GM10248 (cell line): Measurements from ENCODE around the gene WNT6.

Experiments
- CTCF ChIA-PET: fragments of 300-600 bp; sonication (Branson Sonifier 250); formaldehyde crosslinking; extraction: SDS; loops from one replicate; lab custom pipeline; 2021; ENCODE audit warnings: antibody characterized with exemption; lab: Yijun Ruan, JAX
- POLR2A ChIA-PET: fragments of 350-650 bp; sonication (Branson Sonifier 250); formaldehyde crosslinking; extraction: SDS; loops from one replicate; lab custom pipeline; 2020; ENCODE audit warnings: antibody characterized with exemption; lab: Yijun Ruan, JAX
- DNase-seq: peaks from one replicate; pipeline ENCODE4 v3.0.0; 2012; ENCODE audit errors: extremely low spot score
- CTCF ChIP-seq: IDR thresholded peaks from 2 replicates; pipeline ENCODE4 v1.5.1; 2012; ENCODE audit warnings: mild to moderate bottlenecking, low read depth; ENCODE audit errors: extremely low read depth, missing control alignments, control extremely low read depth

Gene WNT6

DNA sequence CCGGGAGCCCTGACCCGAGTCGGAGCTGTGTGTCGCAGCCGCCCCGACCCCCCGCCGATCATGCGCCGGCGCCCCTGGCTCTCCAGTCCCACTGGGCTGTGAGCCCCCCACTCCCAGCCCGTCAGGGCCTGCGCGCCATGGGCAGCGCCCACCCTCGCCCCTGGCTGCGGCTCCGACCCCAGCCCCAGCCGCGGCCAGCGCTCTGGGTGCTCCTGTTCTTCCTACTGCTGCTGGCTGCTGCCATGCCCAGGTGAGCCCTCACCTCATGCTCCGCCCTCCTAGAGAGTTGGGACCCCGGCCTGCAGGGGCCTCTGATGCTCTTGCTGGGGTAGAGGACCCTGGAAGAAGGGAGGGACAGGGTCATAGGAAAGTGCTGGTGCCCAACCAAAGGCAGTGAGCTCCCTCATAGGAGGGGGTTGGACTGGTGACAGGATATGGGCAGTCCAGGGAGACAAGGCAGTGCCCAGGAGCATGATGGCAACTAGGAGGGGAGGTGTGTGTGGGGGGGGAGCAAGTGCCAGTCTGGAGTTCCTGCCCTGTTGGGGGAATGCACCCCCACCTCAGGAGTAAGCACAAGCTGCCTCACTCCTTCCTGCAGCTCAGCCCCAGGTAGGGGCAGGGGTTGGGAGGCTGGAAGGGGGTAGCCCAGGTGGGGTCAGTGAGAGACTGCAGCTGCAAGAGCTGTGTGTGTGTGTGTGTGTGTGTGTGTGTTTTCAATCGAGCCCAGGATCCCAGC, 21.4 kb downstream of the WNT6 start:
- POLR2A ChIA-PET = interaction anchor here (0.6 to 2.8 kb wide), 3 partner anchors 10 to 549 kb away, joined by 6 to 16 read pairs (median 7); no protein-coding TSS in a partner anchor
- no peak for TF ChIP-seq CTCF
- CTCF ChIA-PET = interaction anchor here (0.7 to 23.0 kb wide), 7 partner anchors 11 to 484 kb away, joined by 3 to 916 read pairs (median 3); no protein-coding TSS in a partner anchor
- DNase-seq = no peak

DNA sequence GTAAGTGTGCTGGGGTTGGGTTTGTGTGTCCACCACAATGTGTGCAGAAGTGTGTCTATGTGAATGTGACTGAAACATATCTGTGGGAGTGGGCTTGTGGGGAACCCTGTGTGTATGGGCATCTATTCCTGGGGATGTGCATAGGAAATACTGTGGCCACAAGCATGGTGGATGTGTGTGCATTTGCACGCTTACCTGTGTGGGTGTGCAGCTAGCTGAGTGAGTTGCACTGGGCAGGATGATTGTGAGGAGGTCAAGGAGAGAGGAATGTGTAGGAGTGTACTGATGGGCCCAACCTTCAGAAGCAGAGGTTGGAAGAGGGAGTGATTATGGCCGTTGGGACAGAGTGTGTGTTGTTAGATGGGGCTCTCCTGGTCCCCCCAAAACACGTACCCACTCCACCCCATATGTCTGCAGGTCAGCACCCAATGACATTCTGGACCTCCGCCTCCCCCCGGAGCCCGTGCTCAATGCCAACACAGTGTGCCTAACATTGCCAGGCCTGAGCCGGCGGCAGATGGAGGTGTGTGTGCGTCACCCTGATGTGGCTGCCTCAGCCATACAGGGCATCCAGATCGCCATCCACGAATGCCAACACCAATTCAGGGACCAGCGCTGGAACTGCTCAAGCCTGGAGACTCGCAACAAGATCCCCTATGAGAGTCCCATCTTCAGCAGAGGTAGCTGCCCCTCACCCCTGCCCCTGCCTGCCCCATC, 22.3 kb downstream of the WNT6 start:
- TF ChIP-seq CTCF = no peak
- no peak for DNase-seq
- POLR2A ChIA-PET = interaction anchor here (2.8 kb wide), 1 partner anchor 15 kb away, joined by 16 read pairs; no protein-coding TSS in a partner anchor
- CTCF ChIA-PET = interaction anchor here (1.0 to 23.0 kb wide), 3 partner anchors 10 to 17 kb away, joined by 3 to 916 read pairs (median 3); no protein-coding TSS in a partner anchor

GRCh38 chr2:218882461-218882816, 22.8 kb downstream of the WNT6 start:
- CTCF ChIA-PET = interaction anchor here (1.4 to 23.0 kb wide), 2 partner anchors 10 to 16 kb away, joined by 3 to 916 read pairs; no protein-coding TSS in a partner anchor
- DNase-seq = no peak
- POLR2A ChIA-PET = interaction anchor here (1.4 kb wide), 1 partner anchor 14 kb away, joined by 4 read pairs; no protein-coding TSS in a partner anchor
- no peak for TF ChIP-seq CTCF

DNA sequence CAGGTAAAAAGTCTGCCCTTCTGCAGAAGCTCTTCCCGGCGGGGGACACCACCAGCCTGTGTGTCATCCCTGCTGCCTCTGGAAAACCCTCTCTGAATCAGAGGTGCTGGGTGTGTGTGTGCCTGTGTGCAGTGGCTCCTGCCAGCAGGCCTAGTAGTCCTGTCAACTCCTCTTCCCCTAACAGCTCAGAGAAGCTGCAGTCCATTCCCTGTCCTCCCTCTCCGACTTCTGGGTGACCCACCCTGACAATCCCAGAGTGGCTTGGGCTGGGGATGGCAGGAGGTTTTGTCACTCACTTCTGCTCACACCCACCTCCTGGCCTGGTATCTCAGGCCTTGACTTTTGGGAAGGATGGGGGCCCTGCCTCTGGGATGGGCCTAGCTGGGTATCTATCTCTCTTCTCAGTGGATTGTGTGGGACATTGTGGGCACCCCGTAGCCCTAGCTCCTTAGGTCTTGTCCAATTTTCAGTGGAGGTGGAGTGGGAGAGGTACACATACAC, 23.3 kb downstream of the WNT6 start:
- ChIA-PET CTCF (interaction anchor here (1.4 to 23.0 kb wide), 2 partner anchors 11 to 16 kb away, joined by 3 to 916 read pairs; no protein-coding TSS in a partner anchor), POLR2A (interaction anchor here (1.4 kb wide), 1 partner anchor 13 kb away, joined by 4 read pairs; no protein-coding TSS in a partner anchor)
- no peak for TF ChIP-seq CTCF
- DNase-seq = no peak

GRCh38 chr2:218883491-218884490, 24.2 kb downstream of the WNT6 start:
- peak; percentile 61 for DNase-seq
- CTCF ChIA-PET = interaction anchor here (0.8 to 23.0 kb wide), 6 partner anchors 7 to 32 kb away, joined by 3 to 916 read pairs (median 6); no protein-coding TSS in a partner anchor
- no peak for TF ChIP-seq CTCF
- POLR2A ChIA-PET = interaction anchor here (1.4 to 1.5 kb wide), 2 partner anchors 12 to 13 kb away, joined by 4 to 8 read pairs; no protein-coding TSS in a partner anchor
